A549 (cell line): ENCODE data around the gene DACH1.

Experiments used
- CTCF ChIP-seq: fragments of >200 bp; sonication (Bioruptor Twin); formaldehyde crosslinking; IDR thresholded peaks from 3 replicates; pipeline ENCODE4 v1.5.1; 2016
- HDAC2 ChIP-seq: fragments of 200-600 bp; sonication (generic); IDR thresholded peaks from 2 replicates; pipeline ENCODE4 v1.6.1; 2016
- JUN ChIP-seq, 2 experiments: fragments of >200 bp; sonication (Bioruptor Twin); formaldehyde crosslinking; IDR thresholded peaks; 2 replicates in 1 of 2; 3 replicates in 1 of 2; pipeline ENCODE4 v1.6.1; 2016 to 2017
- NFE2L2 ChIP-seq: fragments of 150-350 bp; conservative IDR thresholded peaks from 2 replicates; pipeline ENCODE4 v1.6.1; 2014; ENCODE audit warnings: low read length
- PHF8 ChIP-seq: fragments of 200-600 bp; sonication (generic); IDR thresholded peaks from 2 replicates; pipeline ENCODE4 v1.6.1; 2016; ENCODE audit warnings: low read depth, mild to moderate bottlenecking, antibody characterized with exemption, moderate library complexity, borderline replicate concordance
- RAD21 ChIP-seq, 2 experiments: fragments of >200 bp in 1 of 2; sonication (Bioruptor Twin) in 1 of 2; formaldehyde crosslinking in 1 of 2; IDR thresholded peaks in 1 of 2; conservative IDR thresholded peaks in 1 of 2; 2 replicates in 1 of 2; 3 replicates in 1 of 2; pipeline ENCODE4 v1.6.1; 2012 to 2018; ENCODE audit warnings: inconsistent platforms in 1 of 2

GRCh38 chr13:71851498-71852409 is 15.2 kb downstream of the DACH1 start:
- no peak for TF ChIP-seq PHF8
- no peak for TF ChIP-seq CTCF
- TF ChIP-seq JUN (IDR thresholded peaks at IDR 0.05): no peak
- no peak for TF ChIP-seq RAD21 (conservative IDR thresholded peaks at IDR 0.05 in 1 of 2, IDR thresholded peaks at IDR 0.05 in 1 of 2)
- TF ChIP-seq NFE2L2: no peak
- no peak for TF ChIP-seq HDAC2
